ENCODE results near the gene NEU2.
A peak's percentile ranks its signal among the peaks of the same experiment; 100 is the strongest.

The NEU2 gene

GRCh38 chr2:232997749-232998665, 34.5 kb upstream of the NEU2 start:
- H3K27ac ChIP-seq (ENCODE audit: extremely low read depth, low read depth, low read length), result no peak overlapping the region
- ChIA-PET POLR2A (no interaction called here), CTCF (no interaction called here)
- no peaks in the 10 kb centered on the region for H3K4me1 ChIP-seq (ENCODE audit: control insufficient read depth, insufficient read depth, low read length)
- no peaks in the 10 kb centered on the region for H3K9me3 ChIP-seq (ENCODE audit: control insufficient read depth, insufficient read depth, low read depth, low read length)
- H3K36me3 ChIP-seq (ENCODE audit: control insufficient read depth in 2 of 2, insufficient read depth in 1 of 2, low read length in 2 of 2), result no peaks in the 10 kb centered on the region
- TF ChIP-seq GLIS2 (tag by site-specific recombination; IDR thresholded peaks at IDR 0.05), result no peak
- TF ChIP-seq ZNF837 (tag by site-specific recombination; IDR thresholded peaks at IDR 0.05), result no peak
- no peak for TF ChIP-seq ZNF155 (tag by site-specific recombination; IDR thresholded peaks at IDR 0.05)
- no peak for TF ChIP-seq ZNF138 (tag by site-specific recombination; IDR thresholded peaks at IDR 0.05; ENCODE audit: borderline replicate concordance)
- TF ChIP-seq ZFHX2 (tag by site-specific recombination; conservative IDR thresholded peaks at IDR 0.05), result peak; percentile 58
- no peak for TF ChIP-seq ZNF521 (tag by site-specific recombination; IDR thresholded peaks at IDR 0.05)
- no peak for TF ChIP-seq ZNF175 (tag by site-specific recombination; IDR thresholded peaks at IDR 0.05)
- TF ChIP-seq EGR2 (tag by site-specific recombination; IDR thresholded peaks at IDR 0.05; ENCODE audit: low read depth), result peak; percentile 80
- TF ChIP-seq ZNF76 (tag by site-specific recombination; IDR thresholded peaks at IDR 0.05; ENCODE audit: borderline replicate concordance, low read depth), result no peak
- TF ChIP-seq ZIC2 (tag by site-specific recombination; IDR thresholded peaks at IDR 0.05), result 0 out of 2 replicates have a peak, but pooled peaks have one; percentile 14
- no peak for TF ChIP-seq ZNF354C (tag by site-specific recombination; IDR thresholded peaks at IDR 0.05; ENCODE audit: borderline replicate concordance, low read depth)
- TF ChIP-seq BCL6B (tag by site-specific recombination; IDR thresholded peaks at IDR 0.05), result no peak
- TF ChIP-seq ZBTB20 (tag by site-specific recombination; IDR thresholded peaks at IDR 0.05), result no peak
- no peak for TF ChIP-seq ZNF639 (tag by site-specific recombination; IDR thresholded peaks at IDR 0.05)
- no peak for TF ChIP-seq ZNF2 (tag by site-specific recombination; IDR thresholded peaks at IDR 0.05)
- no peak for TF ChIP-seq ZNF596 (tag by site-specific recombination; IDR thresholded peaks at IDR 0.05)
- no peak for TF ChIP-seq ZBTB7A (tag by site-specific recombination; IDR thresholded peaks at IDR 0.05; ENCODE audit: low read depth)
- no peak for TF ChIP-seq ZNF514 (tag by site-specific recombination; IDR thresholded peaks at IDR 0.05)
- no peak for TF ChIP-seq ZNF274 (IDR thresholded peaks at IDR 0.05; ENCODE audit: low read length)
- TF ChIP-seq ZNF274 (tag by site-specific recombination; IDR thresholded peaks at IDR 0.05; ENCODE audit: borderline replicate concordance), result no peak
- no peak for TF ChIP-seq ZNF362 (tag by site-specific recombination; IDR thresholded peaks at IDR 0.05)
- TF ChIP-seq ZNF133 (tag by site-specific recombination; IDR thresholded peaks at IDR 0.05), result no peak
- no peak for TF ChIP-seq ZNF654 (tag by site-specific recombination; IDR thresholded peaks at IDR 0.05; ENCODE audit: low read depth)
- no peak overlapping the region for H3K4me3 ChIP-seq (ENCODE audit: low read depth, low read length)

GRCh38 chr2:232998666-232998985, 33.8 kb upstream of the NEU2 start:
- CTCF ChIA-PET, result no interaction called here
- no peaks in the 10 kb centered on the region for H3K9me3 ChIP-seq (ENCODE audit: control insufficient read depth, insufficient read depth, low read depth, low read length)
- POLR2A ChIA-PET, result no interaction called here
- no peaks in the 10 kb centered on the region for H3K36me3 ChIP-seq (ENCODE audit: control insufficient read depth in 2 of 2, insufficient read depth in 1 of 2, low read length in 2 of 2)
- H3K4me1 ChIP-seq (ENCODE audit: control insufficient read depth, insufficient read depth, low read length), result no peaks in the 10 kb centered on the region
- no peak overlapping the region for H3K27ac ChIP-seq (ENCODE audit: extremely low read depth, low read depth, low read length)
- no peak overlapping the region for H3K4me3 ChIP-seq (ENCODE audit: low read depth, low read length)
- TF ChIP-seq ZNF624 (tag by site-specific recombination; IDR thresholded peaks at IDR 0.05), result no peak
- no peak for TF ChIP-seq ZSCAN23 (tag by site-specific recombination; IDR thresholded peaks at IDR 0.05)
- no peak for TF ChIP-seq PRDM2 (tag by site-specific recombination; IDR thresholded peaks at IDR 0.05; ENCODE audit: borderline replicate concordance)
